H1 (cell line): ENCODE measurements around the gene HERC4. TPM values are rescaled to one million over a fixed set of nuclear protein-coding genes. Genes with fewer than 3 reads are reported as not detected.
A peak's percentile ranks its signal among the peaks of the same experiment; 100 is the strongest.

ENCODE experiments used
- ATF3 ChIP-seq: IDR thresholded peaks from 2 replicates; pipeline ENCODE4 v1.6.1; 2011; ENCODE audit warnings: low read depth, mild to moderate bottlenecking, low read length; ENCODE audit not compliant: insufficient read depth
- CREB1 ChIP-seq: IDR thresholded peaks from 2 replicates; pipeline ENCODE4 v1.6.1; 2012; ENCODE audit warnings: inconsistent platforms
- EGR1 ChIP-seq: IDR thresholded peaks from 2 replicates; pipeline ENCODE4 v1.6.1; 2011; ENCODE audit warnings: low read depth, low read length, borderline replicate concordance
- EP300 ChIP-seq, 2 experiments: IDR thresholded peaks; 1 replicate in 1 of 2; 2 replicates in 1 of 2; pipeline ENCODE4 v1.6.1; 2011 to 2012; ENCODE audit warnings: low read depth in 2 of 2, low read length in 2 of 2, mild to moderate bottlenecking in 2 of 2, borderline replicate concordance in 1 of 2, inconsistent platforms in 1 of 2, moderate library complexity in 1 of 2
- GTF2F1 ChIP-seq: IDR thresholded peaks from 2 replicates; pipeline ENCODE4 v1.6.1; 2012; ENCODE audit warnings: low read depth, low read length, improper control_type of control experiment, borderline replicate concordance
- JUN ChIP-seq: IDR thresholded peaks from 2 replicates; pipeline ENCODE4 v1.6.1; 2011; ENCODE audit warnings: low read depth, mild to moderate bottlenecking, improper control_type of control experiment, low read length
- KDM1A ChIP-seq: fragments of 200-600, 300-600 bp; sonication (generic); IDR thresholded peaks from 2 replicates; pipeline ENCODE4 v1.7.1; 2016; ENCODE audit warnings: mild to moderate bottlenecking, low read length, borderline replicate concordance
- KDM4A ChIP-seq: IDR thresholded peaks from one replicate; pipeline ENCODE4 v1.7.1; 2012; ENCODE audit warnings: low read depth, mild to moderate bottlenecking, moderate library complexity, low read length, inconsistent platforms; ENCODE audit not compliant: severe bottlenecking
- POLR2AphosphoS5 ChIP-seq: IDR thresholded peaks from 2 replicates; pipeline ENCODE4 v1.6.1; 2011; ENCODE audit warnings: low read depth, low read length
- POU5F1 ChIP-seq: IDR thresholded peaks from 2 replicates; pipeline ENCODE4 v1.6.1; 2011; ENCODE audit warnings: low read depth, mild to moderate bottlenecking, low read length, moderate library complexity
- RBBP5 ChIP-seq: IDR thresholded peaks from 2 replicates; pipeline ENCODE4 v1.7.1; 2012; ENCODE audit warnings: low read depth, mild to moderate bottlenecking, inconsistent platforms, low read length, moderate library complexity, borderline replicate concordance
- SP1 ChIP-seq: IDR thresholded peaks from 2 replicates; pipeline ENCODE4 v1.6.1; 2011; ENCODE audit warnings: low read depth, low read length
- SRF ChIP-seq: IDR thresholded peaks from 2 replicates; pipeline ENCODE4 v1.6.1; 2011; ENCODE audit warnings: mild to moderate bottlenecking, low read depth, low read length, moderate library complexity
- TBP ChIP-seq: IDR thresholded peaks from 2 replicates; pipeline ENCODE4 v1.6.1; 2011; ENCODE audit warnings: low read depth, low read length, improper control_type of control experiment
- YY1 ChIP-seq: IDR thresholded peaks from 2 replicates; pipeline ENCODE4 v1.6.1; 2011; ENCODE audit warnings: low read depth, mild to moderate bottlenecking, low read length
- polyA plus RNA-seq, 7 experiments: library from polyadenylated mRNA; depleted of rRNA in 3 of 7; stranded (reverse) in 5 of 7; unstranded in 2 of 7; fragments of >200 nt in 5 of 7; fragments of 200-250 nt in 2 of 7; gene quantifications; 1 replicate in 5 of 7; 2 replicates in 1 of 7; 4 replicates in 1 of 7; pipeline versions ENCODE4 v1.2.1 to v1.2.3, GENCODE V29; 2011 to 2013; ENCODE audit warnings: missing spikeins in 2 of 7, mixed read lengths in 2 of 7
- total RNA-seq: library from RNA; stranded (reverse); fragmentation: NEBNext Ultra II Directional; extraction: Animal tissue kit (Norgen Biotek cat#: 25700); gene quantifications from 2 replicates; pipeline ENCODE4 v1.2.1, GENCODE V29; 2021

The HERC4 gene
- total and polyA plus RNA-seq, 2 of the 8 experiments (the other 6 are each of a cell fraction or from before 2014, with no cell fraction given) = 7.5 to 44.0 TPM

DNA sequence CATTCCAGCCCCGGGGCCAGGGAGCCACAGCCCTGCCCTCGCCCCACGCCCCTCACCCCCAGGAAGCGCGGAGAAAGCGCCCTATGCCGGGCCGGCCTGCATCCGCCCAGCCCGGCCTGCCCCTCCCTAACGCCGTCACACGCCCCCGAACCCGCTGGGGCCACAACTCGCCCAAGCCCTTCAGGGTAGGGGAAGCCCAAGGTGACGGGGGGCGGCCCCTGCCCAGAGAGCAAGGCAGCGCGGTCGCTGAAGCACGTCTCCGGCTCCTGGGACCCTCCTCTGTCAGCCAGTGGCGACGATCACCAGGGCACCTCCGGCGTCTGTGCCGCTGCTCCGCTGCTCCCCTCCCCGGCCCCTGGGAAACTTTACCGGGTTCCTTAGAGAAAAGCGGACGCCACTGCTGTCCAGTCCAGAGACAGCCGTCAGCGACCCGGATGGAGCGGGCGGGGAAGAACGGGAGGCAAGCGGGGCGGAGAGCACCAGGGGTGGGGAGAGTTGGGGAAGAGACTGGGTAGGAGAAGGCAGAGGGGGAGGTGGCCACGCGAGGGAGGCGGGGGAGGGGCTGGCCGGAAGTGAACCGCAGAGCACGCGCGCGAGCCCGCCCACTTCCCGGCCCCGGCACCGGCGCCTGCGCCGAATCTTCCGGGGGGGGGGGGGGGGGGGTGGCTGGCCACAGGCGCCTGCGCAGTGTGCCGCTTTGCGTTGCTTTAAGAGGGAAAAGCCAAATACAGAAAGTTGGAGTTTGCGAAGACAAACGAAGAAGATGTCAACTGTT lies at the start of gene HERC4 (continued):
- peak; percentile 67 for TF ChIP-seq POLR2AphosphoS5
- TF ChIP-seq EP300 (IDR thresholded peaks at IDR 0.05; ENCODE audit: borderline replicate concordance in 1 of 2, low read depth in 2 of 2, low read length in 2 of 2) = no peak
- TF ChIP-seq SRF = no peak
- TF ChIP-seq GTF2F1 = no peak
- TF ChIP-seq JUN = no peak
- TF ChIP-seq YY1 = no peak
- peak; percentile 64 for TF ChIP-seq KDM4A
- peak; percentile 98 for TF ChIP-seq RBBP5
- TF ChIP-seq SP1 = 0 out of 2 replicates have a peak, but pooled peaks have one; percentile 36
- no peak for TF ChIP-seq POU5F1
- peak; percentile 52 for TF ChIP-seq TBP
- peak; percentile 76 for TF ChIP-seq EGR1
- peak; percentile 53 for TF ChIP-seq CREB1
- TF ChIP-seq KDM1A = 0 out of 2 replicates have a peak, but pooled peaks have one; percentile 20
- no peak for TF ChIP-seq ATF3
- TF ChIP-seq, all 59 proteins: peak for 22
